ENCODE results near the gene INHBC. TPM values are rescaled to one million over a fixed set of nuclear protein-coding genes. Genes with fewer than 3 reads are reported as not detected.

The INHBC gene
- total and polyA plus RNA-seq, 7 donors: not detected

- Histone ChIP-seq H3K4me1 (peaks cover 8 to 38% (median 27%) of the 10 kb centered on the region in 4 donors), H3K9me3 (no peaks in the 10 kb centered on the region), H3K4me3 (peak overlapping the region; percentile 56 to 71 (median 63)), H3K36me3 (no peaks in the 10 kb centered on the region), H3K27ac (peak overlapping the region; percentile 84 to 91 (median 84)), H3K27me3 (peaks cover 0 to 13% (median 0%) of the 10 kb centered on the region in 3 donors)
- no peak for TF ChIP-seq POLR2A (IDR thresholded peaks at IDR 0.05)
- TF ChIP-seq EP300 (IDR thresholded peaks at IDR 0.05): no peak
- no peak for TF ChIP-seq POLR2AphosphoS5 (IDR thresholded peaks at IDR 0.05)
- TF ChIP-seq, protein P1, sequence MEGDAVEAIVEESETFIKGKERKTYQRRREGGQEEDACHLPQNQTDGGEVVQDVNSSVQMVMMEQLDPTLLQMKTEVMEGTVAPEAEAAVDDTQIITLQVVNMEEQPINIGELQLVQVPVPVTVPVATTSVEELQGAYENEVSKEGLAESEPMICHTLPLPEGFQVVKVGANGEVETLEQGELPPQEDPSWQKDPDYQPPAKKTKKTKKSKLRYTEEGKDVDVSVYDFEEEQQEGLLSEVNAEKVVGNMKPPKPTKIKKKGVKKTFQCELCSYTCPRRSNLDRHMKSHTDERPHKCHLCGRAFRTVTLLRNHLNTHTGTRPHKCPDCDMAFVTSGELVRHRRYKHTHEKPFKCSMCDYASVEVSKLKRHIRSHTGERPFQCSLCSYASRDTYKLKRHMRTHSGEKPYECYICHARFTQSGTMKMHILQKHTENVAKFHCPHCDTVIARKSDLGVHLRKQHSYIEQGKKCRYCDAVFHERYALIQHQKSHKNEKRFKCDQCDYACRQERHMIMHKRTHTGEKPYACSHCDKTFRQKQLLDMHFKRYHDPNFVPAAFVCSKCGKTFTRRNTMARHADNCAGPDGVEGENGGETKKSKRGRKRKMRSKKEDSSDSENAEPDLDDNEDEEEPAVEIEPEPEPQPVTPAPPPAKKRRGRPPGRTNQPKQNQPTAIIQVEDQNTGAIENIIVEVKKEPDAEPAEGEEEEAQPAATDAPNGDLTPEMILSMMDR (IDR thresholded peaks at IDR 0.05): no peak
- intact Hi-C loops (cut with DNase I): loop anchor here (2.0 kb wide), 1 partner anchor 85 kb away; the partner anchor contains the start of gene DCTN2
- WGBS, 2 donors: 1% methylated on average over 32 of the region's 32 CpGs
- DNase-seq: peak; percentile 91
These were observed 26.8 kb downstream of the INHBC start for GRCh38 chr12:57461276-57461916.

DNA sequence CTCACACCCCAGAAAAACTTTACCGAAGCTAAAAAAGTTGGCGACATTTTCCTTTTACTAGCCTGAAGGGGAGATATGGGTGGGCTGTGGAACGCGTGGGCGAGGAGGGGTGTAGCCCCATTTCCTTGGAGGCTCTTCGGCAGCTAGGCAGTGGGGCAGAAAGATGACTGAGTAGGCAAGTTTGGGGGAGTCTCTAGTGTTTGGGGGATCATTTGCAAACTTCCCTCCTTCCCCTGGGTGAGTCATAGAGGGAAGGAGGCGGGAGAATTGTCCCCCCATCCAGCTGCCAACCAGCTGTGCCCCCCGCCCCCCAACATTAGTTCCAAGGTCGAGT, 27.3 kb downstream of the INHBC start:
- intact Hi-C loops (cut with DNase I): loop anchor here (2.0 kb wide), 2 partner anchors 25 to 85 kb away; partner anchors contain the start of gene DCTN2
- Histone ChIP-seq H3K4me3 (peak overlapping the region; percentile 56 to 71 (median 63)), H3K36me3 (no peaks in the 10 kb centered on the region), H3K9me3 (no peaks in the 10 kb centered on the region), H3K27ac (peak overlapping the region; percentile 84 to 91 (median 84)), H3K27me3 (peaks cover 0 to 13% (median 0%) of the 10 kb centered on the region in 3 donors), H3K4me1 (peaks cover 8 to 38% (median 27%) of the 10 kb centered on the region in 4 donors)
- 0% methylated on average over 9 of the region's 9 CpGs for WGBS, 2 donors
- DNase-seq: no peak
- TF ChIP-seq POLR2AphosphoS5 (IDR thresholded peaks at IDR 0.05) (no peak), POLR2A (IDR thresholded peaks at IDR 0.05) (no peak), EP300 (IDR thresholded peaks at IDR 0.05) (no peak)
- TF ChIP-seq, protein P1 (IDR thresholded peaks at IDR 0.05): no peak

GRCh38 chr12:57462251-57462911, 27.8 kb downstream of the INHBC start:
- H3K4me1 ChIP-seq: peaks cover 8 to 38% (median 27%) of the 10 kb centered on the region in 4 donors
- DNase-seq: peak; percentile 95
- TF ChIP-seq POLR2AphosphoS5 (IDR thresholded peaks at IDR 0.05) (peak in 3 of 4 donors; percentile 27 to 51 (median 36)), EP300 (IDR thresholded peaks at IDR 0.05) (no peak), POLR2A (IDR thresholded peaks at IDR 0.05) (no peak)
- TF ChIP-seq, protein P1 (IDR thresholded peaks at IDR 0.05): peak; percentile 91 to 98 (median 95)
- WGBS, 2 donors: 0 to 1% methylated on average over 28 of the region's 28 CpGs
- intact Hi-C loops (cut with DNase I): loop anchor here (2.0 kb wide), 1 partner anchor 24 kb away; no protein-coding TSS in a partner anchor
- peak overlapping the region; percentile 84 to 91 (median 84) for H3K27ac ChIP-seq
- no peaks in the 10 kb centered on the region for H3K9me3 ChIP-seq
- no peaks in the 10 kb centered on the region for H3K36me3 ChIP-seq
- peak overlapping the region; percentile 56 to 71 (median 63) for H3K4me3 ChIP-seq
- H3K27me3 ChIP-seq: peaks cover 0 to 13% (median 0%) of the 10 kb centered on the region in 3 donors

GRCh38 chr12:57462912-57463253, 28.3 kb downstream of the INHBC start:
- H3K4me1 ChIP-seq: peaks cover 8 to 38% (median 27%) of the 10 kb centered on the region in 4 donors
- intact Hi-C loops (cut with DNase I): loop anchor here (2.0 kb wide), 1 partner anchor 24 kb away; no protein-coding TSS in a partner anchor
- peak overlapping the region in 2 of 4 donors; percentile 68 to 71 for H3K4me3 ChIP-seq
- WGBS, 2 donors: 23 to 27% methylated on average over 5 of the region's 5 CpGs
- H3K36me3 ChIP-seq: no peaks in the 10 kb centered on the region
- TF ChIP-seq POLR2AphosphoS5 (IDR thresholded peaks at IDR 0.05) (no peak), EP300 (IDR thresholded peaks at IDR 0.05) (no peak), POLR2A (IDR thresholded peaks at IDR 0.05) (no peak)
- TF ChIP-seq, protein P1 (IDR thresholded peaks at IDR 0.05): no peak
- H3K9me3 ChIP-seq: no peaks in the 10 kb centered on the region
- DNase-seq: no peak
- H3K27ac ChIP-seq: peak overlapping the region in 3 of 4 donors; percentile 84 to 91 (median 85)
- H3K27me3 ChIP-seq: peaks cover 0 to 13% (median 0%) of the 10 kb centered on the region in 3 donors

Data from sigmoid colon (tissue), 7 donors.